ENCODE data around the gene CRB2. TPM values are rescaled to one million over a fixed set of nuclear protein-coding genes. Genes with fewer than 3 reads are reported as not detected.

CRB2 gene
- total RNA-seq, 2 experiments from 2014 or later, result not detected

- POLR2A ChIA-PET, result interaction anchor here (1.1 to 1.9 kb wide), 2 partner anchors 11 to 12 kb away, joined by 4 to 8 read pairs; no protein-coding TSS in a partner anchor
- no peaks in the 10 kb centered on the region for H3K9me3 Mint-ChIP-seq (ENCODE audit: insufficient read depth)
These were observed 6.1 kb upstream of the CRB2 start for GRCh38 chr9:123349691-123350480.

GRCh38 chr9:123350590-123351310 lies 5.2 kb upstream of the CRB2 start:
- ChIA-PET POLR2A (no interaction called here), CTCF (interaction anchor here (0.6 to 3.8 kb wide), 32 partner anchors 9 to 886 kb away, joined by 3 to 38 read pairs (median 5); partner anchors contain the start of gene STRBP)
- DNase-seq, result no peak
- Mint-ChIP-seq H3K27me3 (ENCODE audit: low read depth) (peaks cover 3% of the 10 kb centered on the region), H3K27ac (no peak overlapping the region), H3K4me3 (no peak overlapping the region), H3K9me3 (ENCODE audit: insufficient read depth) (no peaks in the 10 kb centered on the region), H3K4me1 (ENCODE audit: low read depth) (peaks cover 4% of the 10 kb centered on the region), H3K36me3 (ENCODE audit: low read depth) (no peaks in the 10 kb centered on the region)
- no peak for ATAC-seq

More at GRCh38 chr9:123349691-123350480, 6.1 kb upstream of the CRB2 start:
- Mint-ChIP-seq H3K36me3 (ENCODE audit: low read depth) (no peaks in the 10 kb centered on the region), H3K27me3 (ENCODE audit: low read depth) (peaks cover 3% of the 10 kb centered on the region), H3K4me3 (no peak overlapping the region), H3K27ac (no peak overlapping the region), H3K4me1 (ENCODE audit: low read depth) (peaks cover 4% of the 10 kb centered on the region)
- ATAC-seq (peak; percentile 75), DNase-seq (peak; percentile 80)
- CTCF ChIA-PET, result interaction anchor here (0.6 to 3.8 kb wide), 57 partner anchors 9 to 885 kb away, joined by 3 to 38 read pairs (median 4); partner anchors contain the start of gene STRBP

GRCh38 chr9:123353041-123353440 lies 3.0 kb upstream of the CRB2 start:
- ATAC-seq (no peak), DNase-seq (no peak)
- Mint-ChIP-seq H3K4me1 (ENCODE audit: low read depth) (peaks cover 4% of the 10 kb centered on the region), H3K36me3 (ENCODE audit: low read depth) (no peaks in the 10 kb centered on the region), H3K9me3 (ENCODE audit: insufficient read depth) (no peaks in the 10 kb centered on the region), H3K27me3 (ENCODE audit: low read depth) (peaks cover 3% of the 10 kb centered on the region), H3K27ac (no peak overlapping the region), H3K4me3 (no peak overlapping the region)
- ChIA-PET CTCF (interaction anchor here (0.5 to 3.4 kb wide), 3 partner anchors 33 to 251 kb away, joined by 3 to 38 read pairs (median 4); no protein-coding TSS in a partner anchor), POLR2A (no interaction called here)

- no peaks in the 10 kb centered on the region for H3K36me3 Mint-ChIP-seq (ENCODE audit: low read depth)
- ATAC-seq, result peak; percentile 74
- H3K4me3 Mint-ChIP-seq, result no peak overlapping the region
- peak; percentile 69 for DNase-seq
- peaks cover 11% of the 10 kb centered on the region for H3K4me1 Mint-ChIP-seq (ENCODE audit: low read depth)
- no peaks in the 10 kb centered on the region for H3K9me3 Mint-ChIP-seq (ENCODE audit: insufficient read depth)
- ChIA-PET CTCF (interaction anchor here (0.6 to 3.4 kb wide), 28 partner anchors 10 to 687 kb away, joined by 3 to 38 read pairs (median 4); no protein-coding TSS in a partner anchor), POLR2A (interaction anchor here (1.0 kb wide), 1 partner anchor 14 kb away, joined by 3 read pairs; no protein-coding TSS in a partner anchor)
- H3K27me3 Mint-ChIP-seq (ENCODE audit: low read depth), result peaks cover 3% of the 10 kb centered on the region
- no peak overlapping the region for H3K27ac Mint-ChIP-seq
These were observed 1.9 kb upstream of the CRB2 start for GRCh38 chr9:123353984-123354591.

GRCh38 chr9:123354806-123355508 lies 1.0 kb upstream of the CRB2 start:
- ATAC-seq, result no peak
- Mint-ChIP-seq H3K4me1 (ENCODE audit: low read depth) (peaks cover 20% of the 10 kb centered on the region), H3K27ac (no peak overlapping the region), H3K27me3 (ENCODE audit: low read depth) (peaks cover 3% of the 10 kb centered on the region), H3K4me3 (no peak overlapping the region), H3K9me3 (ENCODE audit: insufficient read depth) (no peaks in the 10 kb centered on the region), H3K36me3 (ENCODE audit: low read depth) (no peaks in the 10 kb centered on the region)
- ChIA-PET POLR2A (interaction anchor here (1.0 kb wide), 1 partner anchor 15 kb away, joined by 3 read pairs; no protein-coding TSS in a partner anchor), CTCF (interaction anchor here (0.6 to 3.4 kb wide), 30 partner anchors 9 to 686 kb away, joined by 3 to 38 read pairs (median 4); no protein-coding TSS in a partner anchor)
- DNase-seq, result no peak

GRCh38 chr9:123356851-123357742 lies 1.1 kb downstream of the CRB2 start:
- CTCF ChIA-PET, result interaction anchor here (0.8 kb wide), 1 partner anchor 28 kb away, joined by 4 read pairs; no protein-coding TSS in a partner anchor

GRCh38 chr9:123357743-123358059 lies 1.7 kb downstream of the CRB2 start:
- H3K4me1 Mint-ChIP-seq (ENCODE audit: low read depth), result peaks cover 22% of the 10 kb centered on the region
- ATAC-seq (no peak), DNase-seq (no peak)
- H3K4me3 Mint-ChIP-seq, result no peak overlapping the region
- no peaks in the 10 kb centered on the region for H3K36me3 Mint-ChIP-seq (ENCODE audit: low read depth)
- CTCF ChIA-PET, result no interaction called here
- POLR2A ChIA-PET, result no interaction called here
- no peaks in the 10 kb centered on the region for H3K9me3 Mint-ChIP-seq (ENCODE audit: insufficient read depth)
- no peak overlapping the region for H3K27ac Mint-ChIP-seq
- H3K27me3 Mint-ChIP-seq (ENCODE audit: low read depth), result peaks cover 1% of the 10 kb centered on the region

More at GRCh38 chr9:123356851-123357742, 1.1 kb downstream of the CRB2 start:
- peaks cover 3% of the 10 kb centered on the region for H3K27me3 Mint-ChIP-seq (ENCODE audit: low read depth)
- H3K27ac Mint-ChIP-seq, result no peak overlapping the region
- no peak overlapping the region for H3K4me3 Mint-ChIP-seq
- ATAC-seq (no peak), DNase-seq (no peak)
- H3K36me3 Mint-ChIP-seq (ENCODE audit: low read depth), result no peaks in the 10 kb centered on the region
- no peaks in the 10 kb centered on the region for H3K9me3 Mint-ChIP-seq (ENCODE audit: insufficient read depth)
- POLR2A ChIA-PET, result no interaction called here
- peaks cover 22% of the 10 kb centered on the region for H3K4me1 Mint-ChIP-seq (ENCODE audit: low read depth)

GRCh38 chr9:123358181-123358905 lies 2.3 kb downstream of the CRB2 start:
- Mint-ChIP-seq H3K4me1 (ENCODE audit: low read depth) (peaks cover 22% of the 10 kb centered on the region), H3K9me3 (ENCODE audit: insufficient read depth) (no peaks in the 10 kb centered on the region), H3K27me3 (ENCODE audit: low read depth) (no peaks in the 10 kb centered on the region), H3K36me3 (ENCODE audit: low read depth) (no peaks in the 10 kb centered on the region), H3K27ac (no peak overlapping the region), H3K4me3 (no peak overlapping the region)
- ATAC-seq (no peak), DNase-seq (no peak)
- ChIA-PET CTCF (interaction anchor here (1.7 kb wide), 1 partner anchor 28 kb away, joined by 5 read pairs; no protein-coding TSS in a partner anchor), POLR2A (no interaction called here)

GRCh38 chr9:123359106-123359505 lies 3.1 kb downstream of the CRB2 start:
- ATAC-seq, result no peak
- ChIA-PET POLR2A (no interaction called here), CTCF (interaction anchor here (1.0 to 1.7 kb wide), 3 partner anchors 9 to 36 kb away, joined by 3 to 7 read pairs (median 5); no protein-coding TSS in a partner anchor)
- DNase-seq, result no peak
- no peaks in the 10 kb centered on the region for H3K9me3 Mint-ChIP-seq (ENCODE audit: insufficient read depth)
- H3K4me3 Mint-ChIP-seq, result no peak overlapping the region
- H3K27me3 Mint-ChIP-seq (ENCODE audit: low read depth), result no peaks in the 10 kb centered on the region
- H3K4me1 Mint-ChIP-seq (ENCODE audit: low read depth), result peaks cover 19% of the 10 kb centered on the region
- no peaks in the 10 kb centered on the region for H3K36me3 Mint-ChIP-seq (ENCODE audit: low read depth)
- no peak overlapping the region for H3K27ac Mint-ChIP-seq

GRCh38 chr9:123359546-123359945 lies 3.5 kb downstream of the CRB2 start:
- Mint-ChIP-seq H3K27ac (no peak overlapping the region), H3K9me3 (ENCODE audit: insufficient read depth) (no peaks in the 10 kb centered on the region), H3K36me3 (ENCODE audit: low read depth) (no peaks in the 10 kb centered on the region), H3K27me3 (ENCODE audit: low read depth) (no peaks in the 10 kb centered on the region), H3K4me3 (no peak overlapping the region), H3K4me1 (ENCODE audit: low read depth) (peaks cover 18% of the 10 kb centered on the region)
- POLR2A ChIA-PET, result no interaction called here
- CTCF ChIA-PET, result interaction anchor here (1.0 to 1.7 kb wide), 3 partner anchors 9 to 37 kb away, joined by 3 to 7 read pairs (median 5); no protein-coding TSS in a partner anchor
- no peak for DNase-seq
- ATAC-seq, result no peak

Measured in activated CD8-positive, alpha-beta T cell treated with anti-CD3 and anti-CD28 coated beads, Interleukin-2, amount 10 ng/mL, durations not matched to agents 7 days and 5 days (primary cell).